T-helper 17 cell (primary cell): ENCODE data around the gene ENOX2. TPM values are rescaled to one million over a fixed set of nuclear protein-coding genes. Genes with fewer than 3 reads are reported as not detected.

Experiments used
- ATAC-seq: fragments of 150-1000 bp; cut with Tn5 transposase; 2 replicates; pipeline ENCODE4 v1.10.0; 2021; ENCODE audit warnings: mild to moderate bottlenecking, moderate library complexity
- DNase-seq, 3 donors: peaks; one replicate each; pipeline versions ENCODE4 v3.0.0 to v3.0.0-alpha.2; 2020 to 2021
- H3K9me3 ChIP-seq: one replicate; pipeline ENCODE4 v1.7.0; 2013; ENCODE audit warnings: low read length, mild to moderate bottlenecking; ENCODE audit not compliant: control insufficient read depth, poor library complexity, severe bottlenecking
- H3K27ac Mint-ChIP-seq: one replicate; pipeline ENCODE4 v1.8.0; 2022; ENCODE audit warnings: mild to moderate bottlenecking, moderate library complexity, mixed read lengths
- H3K27me3 Mint-ChIP-seq: one replicate; pipeline ENCODE4 v1.8.0; 2022; ENCODE audit warnings: mixed read lengths
- H3K36me3 Mint-ChIP-seq: one replicate; pipeline ENCODE4 v1.8.0; 2022; ENCODE audit warnings: low read depth, mixed read lengths
- H3K4me1 Mint-ChIP-seq: one replicate; pipeline ENCODE4 v1.8.0; 2022; ENCODE audit warnings: mild to moderate bottlenecking, mixed read lengths
- H3K4me3 Mint-ChIP-seq: one replicate; pipeline ENCODE4 v1.8.0; 2022; ENCODE audit warnings: mild to moderate bottlenecking, moderate library complexity, mixed read lengths
- total RNA-seq, 4 donors: library from RNA in 2 of 4; stranded (reverse) in 2 of 4; gene quantifications; one replicate each; pipeline ENCODE4 v1.2.3 and lab custom pipeline; 2022 to 2026

ENOX2 gene
- total RNA-seq, 2 donors from 2014 or later = 7.3 to 9.8 TPM

DNA sequence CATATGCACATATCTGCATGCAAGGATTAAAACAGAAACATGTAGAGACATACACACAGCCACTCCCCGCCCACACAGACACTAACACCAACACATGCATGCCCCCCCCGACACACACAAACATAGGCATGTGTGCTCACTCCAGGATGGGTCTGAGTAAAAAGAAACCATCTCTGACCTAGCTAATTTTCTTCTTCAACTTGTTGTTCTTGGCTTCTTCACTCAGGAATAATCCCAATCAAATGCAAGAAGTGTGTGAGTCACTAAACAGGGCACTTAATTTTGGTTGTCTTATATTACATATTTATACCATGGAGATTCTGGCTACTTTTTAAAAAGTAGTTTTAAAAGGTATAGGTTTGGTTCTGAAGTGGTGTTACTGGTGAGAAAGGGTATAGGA lies 28.3 kb downstream of the ENOX2 start:
- Mint-ChIP-seq H3K4me1 (peaks cover 8% of the 10 kb centered on the region), H3K36me3 (no peaks in the 10 kb centered on the region), H3K27ac (no peak overlapping the region), H3K27me3 (no peaks in the 10 kb centered on the region), H3K4me3 (no peak overlapping the region)
- no peak for DNase-seq
- ATAC-seq = no peak
- no peaks in the 10 kb centered on the region for H3K9me3 ChIP-seq

DNA sequence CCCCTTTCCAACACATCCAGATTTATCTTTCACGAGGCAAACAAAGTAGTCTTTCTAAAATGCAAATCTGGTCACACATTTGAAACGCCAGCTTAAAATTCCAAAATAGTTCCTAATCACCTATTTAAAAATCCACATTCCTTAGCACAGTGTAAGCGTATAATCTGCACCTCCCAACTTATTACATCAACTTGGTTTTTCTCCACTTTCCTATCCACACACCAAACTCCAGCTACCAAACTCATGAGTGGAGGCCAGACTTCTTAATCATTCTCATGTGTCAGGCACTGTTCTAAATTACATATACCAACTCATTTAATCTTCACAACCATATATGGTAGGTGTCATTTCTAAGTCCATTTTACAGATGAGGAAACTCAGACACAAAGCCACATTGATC lies 33.8 kb downstream of the ENOX2 start:
- ATAC-seq (no peak), DNase-seq (no peak)
- Mint-ChIP-seq H3K4me1 (peaks cover 2% of the 10 kb centered on the region), H3K36me3 (no peaks in the 10 kb centered on the region), H3K27me3 (no peaks in the 10 kb centered on the region), H3K4me3 (no peak overlapping the region), H3K27ac (no peak overlapping the region)
- H3K9me3 ChIP-seq = no peaks in the 10 kb centered on the region

DNA sequence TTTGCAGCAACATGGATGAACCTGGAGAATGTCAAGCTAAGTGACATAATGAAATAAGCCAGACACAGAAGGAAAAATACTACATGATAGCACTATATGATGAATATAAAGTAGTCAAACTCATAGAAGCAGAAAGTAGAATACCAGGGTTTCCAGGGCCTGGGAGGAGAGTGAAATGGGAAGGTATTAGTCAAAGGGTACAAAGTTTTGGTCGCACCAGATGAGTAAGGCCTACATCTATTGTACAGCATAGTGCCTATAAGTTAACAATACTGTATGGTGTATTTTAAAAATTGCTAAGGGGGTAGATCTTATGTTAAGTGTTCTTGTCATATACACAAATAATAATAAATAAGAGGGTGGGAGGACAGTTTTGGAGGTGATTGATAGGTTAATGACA lies 41.5 kb downstream of the ENOX2 start:
- H3K9me3 ChIP-seq = no peaks in the 10 kb centered on the region
- ATAC-seq = no peak
- no peak for DNase-seq
- H3K27ac Mint-ChIP-seq = no peak overlapping the region
- no peak overlapping the region for H3K4me3 Mint-ChIP-seq
- peaks cover 14% of the 10 kb centered on the region for H3K4me1 Mint-ChIP-seq
- H3K36me3 Mint-ChIP-seq = no peaks in the 10 kb centered on the region
- H3K27me3 Mint-ChIP-seq = no peaks in the 10 kb centered on the region

DNA sequence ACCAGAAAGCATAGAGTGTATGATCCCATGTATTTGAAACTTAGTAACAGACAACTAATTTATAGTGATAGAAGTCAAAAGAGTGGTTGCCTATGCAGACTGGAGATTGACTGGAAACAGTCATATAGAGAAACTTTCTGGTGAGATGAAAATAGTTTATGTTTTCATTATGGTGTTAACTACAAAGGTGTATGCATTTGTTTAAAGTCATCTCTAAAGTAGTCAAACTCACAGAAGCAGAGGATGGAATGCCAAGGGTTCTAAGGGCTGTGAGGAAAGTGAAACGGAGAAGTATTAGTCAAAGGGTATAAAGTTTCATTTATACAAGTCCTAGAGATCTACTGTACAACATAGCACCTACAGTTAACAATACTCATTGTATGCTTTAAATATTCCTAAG lies 45.8 kb downstream of the ENOX2 start:
- Mint-ChIP-seq H3K4me3 (no peak overlapping the region), H3K27me3 (no peaks in the 10 kb centered on the region), H3K36me3 (peaks cover 4% of the 10 kb centered on the region), H3K27ac (no peak overlapping the region), H3K4me1 (peaks cover 6% of the 10 kb centered on the region)
- DNase-seq (no peak), ATAC-seq (no peak)
- H3K9me3 ChIP-seq = no peaks in the 10 kb centered on the region

DNA sequence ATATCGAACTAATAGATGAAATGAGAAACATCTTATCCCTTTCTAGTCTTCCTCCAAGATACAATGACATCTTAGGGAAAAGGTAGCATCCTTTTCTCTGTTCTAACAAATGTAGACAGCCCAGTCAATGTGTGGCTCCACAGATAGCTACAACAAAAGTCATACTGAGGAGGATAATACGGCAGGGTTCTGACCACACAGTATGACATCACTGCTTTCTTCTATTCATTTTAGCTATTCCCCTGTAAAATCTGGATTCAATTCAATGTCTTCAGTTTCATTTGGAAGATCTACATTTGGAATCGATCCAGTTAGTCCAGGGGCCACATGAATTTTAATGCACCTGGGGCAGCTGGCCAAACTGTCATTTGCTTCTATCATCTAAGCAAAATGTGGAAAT lies 51.4 kb downstream of the ENOX2 start:
- no peak overlapping the region for H3K27ac Mint-ChIP-seq
- peaks cover 4% of the 10 kb centered on the region for H3K36me3 Mint-ChIP-seq
- no peak overlapping the region for H3K4me3 Mint-ChIP-seq
- no peak for ATAC-seq
- DNase-seq = no peak
- H3K9me3 ChIP-seq = no peaks in the 10 kb centered on the region
- H3K27me3 Mint-ChIP-seq = no peaks in the 10 kb centered on the region
- peaks cover 6% of the 10 kb centered on the region for H3K4me1 Mint-ChIP-seq

DNA sequence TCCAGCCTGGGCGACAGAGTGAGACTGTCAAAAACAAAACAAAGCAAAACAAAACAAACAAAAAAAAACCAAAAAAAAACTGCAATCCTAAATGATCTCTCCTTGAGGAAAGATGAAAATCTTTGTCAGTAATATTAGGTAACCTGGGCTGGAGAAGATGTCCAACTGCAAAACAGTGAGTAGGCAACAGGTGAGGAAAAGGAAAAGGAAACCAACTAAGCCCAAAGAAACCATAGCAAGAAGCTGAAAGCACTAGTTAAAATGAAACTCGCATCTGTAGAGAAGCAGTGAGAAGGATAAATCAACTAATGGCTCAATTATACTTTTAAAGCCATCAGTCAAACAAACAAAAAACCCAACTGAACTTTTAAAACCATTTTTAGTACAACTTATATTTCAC lies 54.2 kb downstream of the ENOX2 start:
- H3K9me3 ChIP-seq = no peaks in the 10 kb centered on the region
- H3K4me1 Mint-ChIP-seq = peaks cover 6% of the 10 kb centered on the region
- H3K27me3 Mint-ChIP-seq = no peaks in the 10 kb centered on the region
- DNase-seq (no peak), ATAC-seq (no peak)
- H3K27ac Mint-ChIP-seq = no peak overlapping the region
- H3K36me3 Mint-ChIP-seq = no peaks in the 10 kb centered on the region
- H3K4me3 Mint-ChIP-seq = no peak overlapping the region

DNA sequence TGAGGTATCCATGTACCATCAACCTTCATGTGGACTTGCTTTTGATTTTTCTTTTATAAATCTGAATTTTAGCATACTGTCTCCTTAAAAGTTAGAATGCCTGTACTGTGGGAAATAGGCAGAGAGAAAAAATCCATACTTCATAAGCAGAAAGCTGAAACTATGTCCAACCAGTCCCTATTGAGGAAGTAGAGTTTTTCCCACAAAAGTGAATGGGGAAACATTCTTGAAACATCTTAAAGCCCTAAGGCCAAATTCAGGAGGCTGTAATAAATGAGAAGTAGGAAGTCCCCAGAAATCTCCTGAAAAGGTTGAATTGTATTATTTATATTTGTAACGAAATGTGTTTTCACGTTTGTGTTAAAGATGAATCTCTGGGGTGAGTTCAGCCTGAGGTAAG lies 56.3 kb downstream of the ENOX2 start:
- no peak for ATAC-seq
- Mint-ChIP-seq H3K4me3 (no peak overlapping the region), H3K27me3 (no peaks in the 10 kb centered on the region), H3K27ac (no peak overlapping the region), H3K4me1 (peaks cover 12% of the 10 kb centered on the region), H3K36me3 (no peaks in the 10 kb centered on the region)
- no peaks in the 10 kb centered on the region for H3K9me3 ChIP-seq
- DNase-seq = no peak

DNA sequence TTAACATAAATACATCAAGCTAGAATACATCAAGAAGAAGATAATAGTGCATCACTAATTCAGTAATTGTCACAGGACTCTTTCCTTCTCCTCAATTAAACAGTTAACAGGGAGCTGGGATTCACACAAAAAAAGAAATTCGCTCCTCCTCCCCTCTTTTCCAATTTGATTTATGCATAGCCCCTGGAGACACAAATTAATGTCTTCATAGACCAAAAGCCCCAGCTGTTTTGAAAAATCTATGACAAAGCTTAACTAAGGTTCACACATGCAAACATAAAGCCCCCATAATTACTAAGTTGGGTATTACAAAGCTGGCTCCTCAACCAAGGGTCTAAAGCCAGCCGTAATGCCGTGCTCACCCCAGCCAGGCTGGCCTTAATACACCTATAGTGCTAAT lies 61.2 kb downstream of the ENOX2 start:
- H3K4me1 Mint-ChIP-seq = peaks cover 6% of the 10 kb centered on the region
- H3K4me3 Mint-ChIP-seq = no peak overlapping the region
- H3K9me3 ChIP-seq = no peaks in the 10 kb centered on the region
- H3K36me3 Mint-ChIP-seq = no peaks in the 10 kb centered on the region
- ATAC-seq (no peak), DNase-seq (no peak)
- H3K27ac Mint-ChIP-seq = no peak overlapping the region
- H3K27me3 Mint-ChIP-seq = no peaks in the 10 kb centered on the region

DNA sequence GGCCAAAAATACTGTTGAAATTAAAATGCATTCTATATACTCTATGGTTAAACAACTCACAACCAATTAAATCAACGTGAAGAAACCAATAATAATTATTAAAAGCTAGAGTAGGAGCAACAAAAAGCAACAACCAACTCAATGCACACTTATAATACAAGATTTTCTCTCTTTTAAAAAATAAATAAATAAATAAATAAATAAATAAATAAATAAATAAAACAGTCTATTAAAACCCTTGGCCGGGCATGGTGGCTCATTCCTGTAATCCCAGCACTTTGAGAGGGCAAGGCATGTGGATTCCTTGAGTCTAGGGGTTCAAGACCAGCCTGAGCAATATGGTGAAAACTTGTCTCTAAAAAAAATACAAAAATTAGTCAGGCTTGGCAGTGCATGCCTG lies 62.7 kb downstream of the ENOX2 start:
- Mint-ChIP-seq H3K27ac (no peak overlapping the region), H3K4me3 (no peak overlapping the region), H3K27me3 (no peaks in the 10 kb centered on the region), H3K36me3 (no peaks in the 10 kb centered on the region), H3K4me1 (peaks cover 6% of the 10 kb centered on the region)
- no peak for ATAC-seq
- no peak for DNase-seq
- no peaks in the 10 kb centered on the region for H3K9me3 ChIP-seq

DNA sequence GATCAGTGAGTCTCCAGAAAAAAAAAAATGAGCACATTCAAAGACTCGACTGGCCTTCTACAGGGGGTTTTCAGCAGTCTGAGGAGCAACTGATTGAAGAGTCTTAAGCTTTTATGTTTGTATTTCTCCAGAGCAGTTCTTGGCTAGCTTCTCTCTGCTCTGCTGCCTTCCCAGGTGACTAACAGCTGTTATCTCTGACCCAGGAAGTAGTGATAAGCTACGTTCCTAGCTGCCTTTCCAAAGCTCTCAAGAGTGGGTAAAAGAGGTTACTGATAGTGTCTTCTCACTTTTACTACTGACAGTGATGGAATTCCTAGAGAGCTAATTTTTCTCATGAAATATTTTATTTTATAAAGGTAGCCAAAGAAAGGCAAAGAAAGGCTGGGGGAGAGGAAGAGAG lies 66.6 kb downstream of the ENOX2 start:
- H3K4me1 Mint-ChIP-seq = peaks cover 5% of the 10 kb centered on the region

DNA sequence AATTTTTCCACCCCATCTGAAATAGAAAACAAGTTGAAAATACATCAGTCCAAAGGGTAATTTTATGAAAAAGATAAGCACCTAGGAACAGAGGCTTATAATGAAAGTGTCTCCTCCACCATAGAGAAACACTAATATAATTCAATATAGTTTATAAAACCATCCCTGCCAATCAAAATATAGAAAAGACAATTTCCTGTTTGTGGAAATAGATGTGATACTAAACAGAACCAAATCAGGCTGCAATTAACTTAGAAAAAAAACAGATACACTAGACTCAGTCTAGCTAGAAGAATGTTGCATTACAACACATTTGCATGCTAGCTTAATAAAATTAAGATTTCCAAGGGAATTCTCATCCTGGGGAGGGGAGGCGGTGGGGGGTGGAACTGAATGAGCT lies 68.2 kb downstream of the ENOX2 start:
- Mint-ChIP-seq H3K36me3 (no peaks in the 10 kb centered on the region), H3K4me1 (peaks cover 7% of the 10 kb centered on the region), H3K4me3 (no peak overlapping the region), H3K27me3 (no peaks in the 10 kb centered on the region), H3K27ac (no peak overlapping the region)
- DNase-seq (no peak), ATAC-seq (no peak)
- H3K9me3 ChIP-seq = no peaks in the 10 kb centered on the region

More for the DNA sequence above, 66.6 kb downstream of the ENOX2 start:
- Mint-ChIP-seq H3K27me3 (no peaks in the 10 kb centered on the region), H3K4me3 (no peak overlapping the region), H3K36me3 (no peaks in the 10 kb centered on the region), H3K27ac (no peak overlapping the region)
- ATAC-seq (no peak), DNase-seq (no peak)
- H3K9me3 ChIP-seq = no peaks in the 10 kb centered on the region

DNA sequence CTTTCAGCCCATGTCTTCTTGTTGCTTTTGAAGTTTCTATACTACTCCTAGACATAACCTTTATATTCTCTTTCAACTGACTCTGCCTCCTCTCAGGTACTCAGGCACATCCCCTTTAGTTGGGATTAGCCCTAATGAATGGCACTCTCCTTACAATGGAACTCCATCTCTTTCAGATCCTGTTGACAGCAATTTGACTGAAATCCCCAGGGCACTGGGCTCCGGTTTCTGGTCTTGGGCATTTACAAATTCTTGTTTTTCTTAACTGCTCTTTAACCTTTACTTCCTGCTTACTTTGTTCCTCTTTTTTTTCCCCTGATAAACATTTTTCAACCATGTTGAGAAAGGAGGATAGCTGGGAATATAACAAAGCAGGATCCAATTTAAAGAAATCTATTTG lies 68.9 kb downstream of the ENOX2 start:
- H3K9me3 ChIP-seq = no peaks in the 10 kb centered on the region
- H3K27me3 Mint-ChIP-seq = no peaks in the 10 kb centered on the region
- peaks cover 7% of the 10 kb centered on the region for H3K4me1 Mint-ChIP-seq
- ATAC-seq (no peak), DNase-seq (no peak)
- no peaks in the 10 kb centered on the region for H3K36me3 Mint-ChIP-seq
- no peak overlapping the region for H3K27ac Mint-ChIP-seq
- H3K4me3 Mint-ChIP-seq = no peak overlapping the region

DNA sequence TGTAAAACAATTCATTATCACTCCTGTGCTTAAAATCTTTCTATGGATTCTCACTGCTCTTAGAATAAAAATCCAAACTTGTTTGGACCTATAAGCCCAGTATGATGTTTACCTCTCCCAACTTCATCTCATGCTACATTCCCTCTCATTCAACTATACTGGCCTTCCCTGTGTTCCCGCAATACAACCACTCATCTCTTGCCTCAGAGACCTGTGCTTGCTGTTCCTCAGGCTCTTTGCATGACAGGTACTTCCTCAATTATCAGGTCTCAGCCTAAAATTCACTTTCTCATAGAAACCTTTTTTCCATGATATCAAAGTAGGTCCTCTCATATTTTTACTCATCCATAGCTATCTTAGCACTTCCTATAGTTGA lies 71.7 kb downstream of the ENOX2 start:
- Mint-ChIP-seq H3K36me3 (no peaks in the 10 kb centered on the region), H3K4me1 (peaks cover 7% of the 10 kb centered on the region), H3K27me3 (no peaks in the 10 kb centered on the region), H3K4me3 (no peak overlapping the region), H3K27ac (no peak overlapping the region)
- no peak for ATAC-seq
- no peaks in the 10 kb centered on the region for H3K9me3 ChIP-seq
- no peak for DNase-seq

DNA sequence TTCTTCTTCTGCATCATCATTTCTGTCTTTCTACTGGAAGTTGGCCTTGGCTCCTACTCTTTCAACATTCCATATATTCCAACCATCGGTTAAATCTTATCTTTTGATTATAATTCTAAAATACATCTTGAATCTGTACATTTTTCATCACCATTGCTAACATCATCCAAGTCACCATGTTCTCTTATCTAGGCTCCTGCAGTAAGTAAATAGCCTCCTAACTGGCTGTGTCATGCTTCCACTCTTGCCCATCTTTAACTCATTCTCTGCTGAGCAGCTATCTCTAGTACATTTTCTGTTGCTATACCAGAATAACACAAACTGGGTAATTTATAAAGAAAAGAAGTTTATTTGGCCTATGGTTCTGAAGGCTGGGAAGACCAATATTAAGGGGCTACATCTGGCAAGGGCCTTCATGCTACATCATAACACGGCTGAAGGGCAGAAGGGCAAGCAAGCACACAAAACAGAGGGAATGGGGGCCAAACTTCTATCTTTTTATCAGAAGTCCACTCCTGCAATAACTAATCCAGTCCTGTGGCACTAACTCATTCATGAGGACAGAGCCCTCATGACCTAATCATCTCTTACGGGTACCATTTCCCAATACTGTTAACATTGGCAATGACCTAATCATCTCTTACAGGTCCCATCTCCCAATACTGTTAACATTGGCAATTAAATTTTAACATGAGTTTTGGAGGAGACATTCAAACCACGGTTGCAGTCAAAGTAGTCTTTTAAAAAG lies 72.2 kb downstream of the ENOX2 start:
- H3K4me3 Mint-ChIP-seq = no peak overlapping the region
- no peak overlapping the region for H3K27ac Mint-ChIP-seq
- DNase-seq = no peak
- no peaks in the 10 kb centered on the region for H3K9me3 ChIP-seq
- H3K27me3 Mint-ChIP-seq = no peaks in the 10 kb centered on the region
- peaks cover 7% of the 10 kb centered on the region for H3K4me1 Mint-ChIP-seq
- H3K36me3 Mint-ChIP-seq = no peaks in the 10 kb centered on the region
- ATAC-seq = no peak
